ENCODE results near the gene RGR.
A peak's percentile ranks its signal among the peaks of the same experiment; 100 is the strongest.

The RGR gene

DNA sequence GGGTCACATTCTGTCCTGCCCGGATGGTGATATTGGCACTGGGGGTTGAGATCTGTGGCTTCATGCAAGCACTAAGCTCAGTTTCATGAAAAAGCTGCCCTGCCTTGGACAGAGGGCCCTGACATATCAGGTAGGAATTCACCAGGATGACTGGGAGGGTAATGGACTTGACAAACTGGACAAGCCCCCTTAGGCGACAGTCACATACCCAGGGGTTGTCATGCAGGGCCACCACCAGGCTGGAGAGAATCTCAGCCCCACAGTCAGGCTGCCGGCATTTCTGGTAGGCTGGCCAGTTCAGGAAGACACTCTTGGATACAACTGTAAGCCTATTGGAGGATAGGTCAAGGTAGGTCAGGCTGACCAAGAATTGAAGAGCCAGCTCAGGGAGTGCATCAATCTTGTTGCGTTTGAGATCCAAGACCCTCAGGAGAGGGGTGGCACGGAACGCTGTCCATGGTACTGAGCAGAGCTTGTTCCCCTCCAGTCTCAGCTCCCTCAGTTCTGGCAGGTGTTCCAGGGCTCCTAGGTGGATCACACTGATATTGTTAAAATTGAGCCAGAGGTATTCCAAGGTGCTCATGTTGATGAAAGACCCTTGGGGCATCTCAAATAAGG lies 20.3 kb upstream of the RGR start:
- TF ChIP-seq, protein P1, sequence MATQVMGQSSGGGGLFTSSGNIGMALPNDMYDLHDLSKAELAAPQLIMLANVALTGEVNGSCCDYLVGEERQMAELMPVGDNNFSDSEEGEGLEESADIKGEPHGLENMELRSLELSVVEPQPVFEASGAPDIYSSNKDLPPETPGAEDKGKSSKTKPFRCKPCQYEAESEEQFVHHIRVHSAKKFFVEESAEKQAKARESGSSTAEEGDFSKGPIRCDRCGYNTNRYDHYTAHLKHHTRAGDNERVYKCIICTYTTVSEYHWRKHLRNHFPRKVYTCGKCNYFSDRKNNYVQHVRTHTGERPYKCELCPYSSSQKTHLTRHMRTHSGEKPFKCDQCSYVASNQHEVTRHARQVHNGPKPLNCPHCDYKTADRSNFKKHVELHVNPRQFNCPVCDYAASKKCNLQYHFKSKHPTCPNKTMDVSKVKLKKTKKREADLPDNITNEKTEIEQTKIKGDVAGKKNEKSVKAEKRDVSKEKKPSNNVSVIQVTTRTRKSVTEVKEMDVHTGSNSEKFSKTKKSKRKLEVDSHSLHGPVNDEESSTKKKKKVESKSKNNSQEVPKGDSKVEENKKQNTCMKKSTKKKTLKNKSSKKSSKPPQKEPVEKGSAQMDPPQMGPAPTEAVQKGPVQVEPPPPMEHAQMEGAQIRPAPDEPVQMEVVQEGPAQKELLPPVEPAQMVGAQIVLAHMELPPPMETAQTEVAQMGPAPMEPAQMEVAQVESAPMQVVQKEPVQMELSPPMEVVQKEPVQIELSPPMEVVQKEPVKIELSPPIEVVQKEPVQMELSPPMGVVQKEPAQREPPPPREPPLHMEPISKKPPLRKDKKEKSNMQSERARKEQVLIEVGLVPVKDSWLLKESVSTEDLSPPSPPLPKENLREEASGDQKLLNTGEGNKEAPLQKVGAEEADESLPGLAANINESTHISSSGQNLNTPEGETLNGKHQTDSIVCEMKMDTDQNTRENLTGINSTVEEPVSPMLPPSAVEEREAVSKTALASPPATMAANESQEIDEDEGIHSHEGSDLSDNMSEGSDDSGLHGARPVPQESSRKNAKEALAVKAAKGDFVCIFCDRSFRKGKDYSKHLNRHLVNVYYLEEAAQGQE (IDR thresholded peaks at IDR 0.05; ENCODE audit: low read depth), result peak; percentile 96
- no peak for TF ChIP-seq RAD21 (IDR thresholded peaks at IDR 0.05; ENCODE audit: low read depth)
- TF ChIP-seq TCF12 (IDR thresholded peaks at IDR 0.05; ENCODE audit: low read depth), result no peak

DNA sequence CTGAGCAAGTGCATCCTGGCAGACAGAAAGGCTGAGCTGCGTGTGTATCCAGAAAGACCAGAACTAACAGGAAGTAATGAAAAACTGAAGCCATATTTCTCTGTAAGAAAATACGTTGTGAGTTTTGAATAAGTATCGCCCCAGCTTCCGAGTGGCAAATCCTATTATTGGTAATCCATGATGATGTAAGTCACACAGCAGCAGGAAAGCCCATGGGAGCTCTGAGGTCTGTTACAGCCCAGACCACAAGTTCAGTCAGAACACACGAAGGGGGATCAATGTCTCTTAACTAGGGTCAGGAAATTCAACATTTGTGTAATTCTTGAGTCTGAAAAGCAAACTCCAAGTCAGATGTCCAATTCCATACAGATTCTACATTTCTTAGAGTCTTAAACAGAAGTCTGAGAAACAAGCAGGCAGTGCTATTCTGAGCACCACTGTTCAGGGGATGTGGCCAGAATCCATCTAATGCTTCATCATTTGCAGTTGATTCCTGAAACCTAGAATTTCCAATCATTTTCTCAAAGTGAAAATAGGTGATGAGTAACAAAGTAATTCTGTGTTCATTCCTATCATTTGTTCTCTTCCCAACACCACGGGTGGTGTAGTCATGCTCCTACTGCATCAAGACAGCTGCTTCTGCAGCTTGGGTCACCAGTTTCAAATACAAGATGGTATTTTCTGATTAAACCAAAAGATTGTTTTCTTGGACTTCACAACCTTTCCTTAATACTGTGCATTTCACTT lies 19.3 kb upstream of the RGR start, which contains the start of gene LRIT2:
Gene LRIT2 (minus strand): TSS at position 118 of the 747 bp plus-strand sequence. CDS start 24 bp downstream, at position 94.
- TF ChIP-seq TAF1 (IDR thresholded peaks at IDR 0.05; ENCODE audit: low read depth), result no peak
- TF ChIP-seq CEBPB (IDR thresholded peaks at IDR 0.05), result no peak
- TF ChIP-seq FOXM1 (IDR thresholded peaks at IDR 0.05; ENCODE audit: borderline replicate concordance, low read depth), result no peak
- TF ChIP-seq TEAD4 (IDR thresholded peaks at IDR 0.05), result no peak
- TF ChIP-seq, protein P2, sequence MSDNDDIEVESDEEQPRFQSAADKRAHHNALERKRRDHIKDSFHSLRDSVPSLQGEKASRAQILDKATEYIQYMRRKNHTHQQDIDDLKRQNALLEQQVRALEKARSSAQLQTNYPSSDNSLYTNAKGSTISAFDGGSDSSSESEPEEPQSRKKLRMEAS (IDR thresholded peaks at IDR 0.05), result no peak

DNA sequence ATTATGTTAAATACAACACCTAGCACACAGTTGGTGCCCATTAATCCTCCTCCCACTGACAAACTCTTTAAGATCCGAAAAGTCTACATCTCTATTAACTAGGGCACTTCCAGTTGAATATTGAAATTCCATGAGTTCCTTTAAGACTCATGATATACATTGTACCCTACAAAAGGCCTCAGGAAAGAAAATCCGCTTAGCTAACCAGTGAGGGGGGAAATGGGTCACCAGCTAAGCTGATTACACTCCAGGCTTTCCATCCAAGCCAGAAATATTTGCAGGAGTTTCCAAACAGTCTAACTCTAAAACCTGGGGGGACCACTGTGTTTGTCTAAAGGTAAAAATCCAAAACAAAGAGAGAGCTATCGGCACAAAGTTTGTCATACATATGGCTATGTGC lies 18.2 kb upstream of the RGR start:
- TF ChIP-seq NFIC (IDR thresholded peaks at IDR 0.05) (no peak), TCF12 (IDR thresholded peaks at IDR 0.05; ENCODE audit: low read depth) (no peak), FOXM1 (IDR thresholded peaks at IDR 0.05; ENCODE audit: borderline replicate concordance, low read depth) (no peak), EGR1 (IDR thresholded peaks at IDR 0.05) (no peak), TAF1 (IDR thresholded peaks at IDR 0.05; ENCODE audit: low read depth) (no peak), YY1 (IDR thresholded peaks at IDR 0.05; ENCODE audit: low read depth) (no peak), TEAD4 (IDR thresholded peaks at IDR 0.05) (no peak), CREB1 (IDR thresholded peaks at IDR 0.05; ENCODE audit: low read depth) (no peak), EP300 (IDR thresholded peaks at IDR 0.05; ENCODE audit: borderline replicate concordance) (no peak), ZBTB7A (IDR thresholded peaks at IDR 0.05; ENCODE audit: low read depth) (no peak), RAD21 (IDR thresholded peaks at IDR 0.05; ENCODE audit: low read depth) (no peak), CEBPB (IDR thresholded peaks at IDR 0.05) (no peak)
- TF ChIP-seq, protein P2 (IDR thresholded peaks at IDR 0.05), result no peak
- TF ChIP-seq, protein P3, sequence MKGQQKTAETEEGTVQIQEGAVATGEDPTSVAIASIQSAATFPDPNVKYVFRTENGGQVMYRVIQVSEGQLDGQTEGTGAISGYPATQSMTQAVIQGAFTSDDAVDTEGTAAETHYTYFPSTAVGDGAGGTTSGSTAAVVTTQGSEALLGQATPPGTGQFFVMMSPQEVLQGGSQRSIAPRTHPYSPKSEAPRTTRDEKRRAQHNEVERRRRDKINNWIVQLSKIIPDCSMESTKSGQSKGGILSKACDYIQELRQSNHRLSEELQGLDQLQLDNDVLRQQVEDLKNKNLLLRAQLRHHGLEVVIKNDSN (IDR thresholded peaks at IDR 0.05), result no peak
- TF ChIP-seq, protein P1 (IDR thresholded peaks at IDR 0.05; ENCODE audit: low read depth), result no peak

DNA sequence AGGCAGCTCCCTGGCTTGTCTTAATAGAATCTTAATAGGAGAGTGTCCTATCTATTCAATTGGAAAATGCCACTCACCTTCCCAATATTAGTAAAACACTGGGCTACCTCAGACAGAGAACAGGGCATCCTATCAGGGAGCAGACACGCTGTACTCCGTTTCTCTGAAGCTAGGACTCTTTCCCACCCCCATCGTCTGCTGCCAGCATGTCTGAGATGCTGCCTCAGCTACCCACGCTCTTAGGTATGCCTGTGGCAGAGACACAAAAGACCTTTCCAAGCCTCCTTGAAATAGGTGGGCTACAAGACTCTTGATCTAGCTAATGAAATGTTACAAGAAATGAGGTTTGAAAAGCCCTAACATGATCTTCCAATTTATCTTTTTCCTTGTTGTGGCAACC lies 17.0 kb upstream of the RGR start:
- no peak for TF ChIP-seq CEBPB (IDR thresholded peaks at IDR 0.05)
- TF ChIP-seq YY1 (IDR thresholded peaks at IDR 0.05; ENCODE audit: low read depth), result no peak
- no peak for TF ChIP-seq TAF1 (IDR thresholded peaks at IDR 0.05; ENCODE audit: low read depth)
- TF ChIP-seq, protein P1 (IDR thresholded peaks at IDR 0.05; ENCODE audit: low read depth), result no peak
- TF ChIP-seq, protein P3 (IDR thresholded peaks at IDR 0.05), result no peak
- TF ChIP-seq TEAD4 (IDR thresholded peaks at IDR 0.05), result no peak
- TF ChIP-seq ZBTB7A (IDR thresholded peaks at IDR 0.05; ENCODE audit: low read depth), result no peak
- TF ChIP-seq CREB1 (IDR thresholded peaks at IDR 0.05; ENCODE audit: low read depth), result no peak
- no peak for TF ChIP-seq EP300 (IDR thresholded peaks at IDR 0.05; ENCODE audit: borderline replicate concordance)
- no peak for TF ChIP-seq FOXM1 (IDR thresholded peaks at IDR 0.05; ENCODE audit: borderline replicate concordance, low read depth)
- TF ChIP-seq, protein P2 (IDR thresholded peaks at IDR 0.05), result no peak
- TF ChIP-seq TCF12 (IDR thresholded peaks at IDR 0.05; ENCODE audit: low read depth), result no peak
- no peak for TF ChIP-seq NFIC (IDR thresholded peaks at IDR 0.05)
- no peak for TF ChIP-seq EGR1 (IDR thresholded peaks at IDR 0.05)
- TF ChIP-seq RAD21 (IDR thresholded peaks at IDR 0.05; ENCODE audit: low read depth), result no peak
